22Rv1 (cell line): ENCODE results near the gene COIL.

Source experiments
- H3K27ac ChIP-seq: fragments of 450-650 bp; 2 replicates; pipeline ENCODE4 v1.5.1; 2017
- ZFX ChIP-seq: fragments of 450-650 bp; IDR thresholded peaks from 2 replicates; pipeline ENCODE4 v1.6.1; 2017; ENCODE audit warnings: antibody characterized with exemption, borderline replicate concordance
- TF ChIP-seq, protein P1 (sequence below): fragments of 450-650 bp; IDR thresholded peaks from 2 replicates; pipeline ENCODE4 v1.5.1; 2017; ENCODE audit warnings: mild to moderate bottlenecking

Gene COIL

GRCh38 chr17:56913867-56914580, 46.8 kb downstream of the COIL start, which contains the start of gene TRIM25:
Gene TRIM25, minus strand, starts transcription at chr17:56914049. Its CDS starts 61 bp downstream, at chr17:56913988.
- no peak for TF ChIP-seq ZFX
- TF ChIP-seq, protein P1, sequence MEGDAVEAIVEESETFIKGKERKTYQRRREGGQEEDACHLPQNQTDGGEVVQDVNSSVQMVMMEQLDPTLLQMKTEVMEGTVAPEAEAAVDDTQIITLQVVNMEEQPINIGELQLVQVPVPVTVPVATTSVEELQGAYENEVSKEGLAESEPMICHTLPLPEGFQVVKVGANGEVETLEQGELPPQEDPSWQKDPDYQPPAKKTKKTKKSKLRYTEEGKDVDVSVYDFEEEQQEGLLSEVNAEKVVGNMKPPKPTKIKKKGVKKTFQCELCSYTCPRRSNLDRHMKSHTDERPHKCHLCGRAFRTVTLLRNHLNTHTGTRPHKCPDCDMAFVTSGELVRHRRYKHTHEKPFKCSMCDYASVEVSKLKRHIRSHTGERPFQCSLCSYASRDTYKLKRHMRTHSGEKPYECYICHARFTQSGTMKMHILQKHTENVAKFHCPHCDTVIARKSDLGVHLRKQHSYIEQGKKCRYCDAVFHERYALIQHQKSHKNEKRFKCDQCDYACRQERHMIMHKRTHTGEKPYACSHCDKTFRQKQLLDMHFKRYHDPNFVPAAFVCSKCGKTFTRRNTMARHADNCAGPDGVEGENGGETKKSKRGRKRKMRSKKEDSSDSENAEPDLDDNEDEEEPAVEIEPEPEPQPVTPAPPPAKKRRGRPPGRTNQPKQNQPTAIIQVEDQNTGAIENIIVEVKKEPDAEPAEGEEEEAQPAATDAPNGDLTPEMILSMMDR, result no peak
- H3K27ac ChIP-seq, result peak within 1 kb of the TSS; percentile 59

- peak overlapping the region; percentile 59 for H3K27ac ChIP-seq
- TF ChIP-seq ZFX, result no peak
- TF ChIP-seq, protein P1, result no peak
Observed at GRCh38 chr17:56913353-56913866, 47.4 kb downstream of the COIL start.

GRCh38 chr17:56913000-56913311, 47.9 kb downstream of the COIL start:
- no peak overlapping the region for H3K27ac ChIP-seq

DNA sequence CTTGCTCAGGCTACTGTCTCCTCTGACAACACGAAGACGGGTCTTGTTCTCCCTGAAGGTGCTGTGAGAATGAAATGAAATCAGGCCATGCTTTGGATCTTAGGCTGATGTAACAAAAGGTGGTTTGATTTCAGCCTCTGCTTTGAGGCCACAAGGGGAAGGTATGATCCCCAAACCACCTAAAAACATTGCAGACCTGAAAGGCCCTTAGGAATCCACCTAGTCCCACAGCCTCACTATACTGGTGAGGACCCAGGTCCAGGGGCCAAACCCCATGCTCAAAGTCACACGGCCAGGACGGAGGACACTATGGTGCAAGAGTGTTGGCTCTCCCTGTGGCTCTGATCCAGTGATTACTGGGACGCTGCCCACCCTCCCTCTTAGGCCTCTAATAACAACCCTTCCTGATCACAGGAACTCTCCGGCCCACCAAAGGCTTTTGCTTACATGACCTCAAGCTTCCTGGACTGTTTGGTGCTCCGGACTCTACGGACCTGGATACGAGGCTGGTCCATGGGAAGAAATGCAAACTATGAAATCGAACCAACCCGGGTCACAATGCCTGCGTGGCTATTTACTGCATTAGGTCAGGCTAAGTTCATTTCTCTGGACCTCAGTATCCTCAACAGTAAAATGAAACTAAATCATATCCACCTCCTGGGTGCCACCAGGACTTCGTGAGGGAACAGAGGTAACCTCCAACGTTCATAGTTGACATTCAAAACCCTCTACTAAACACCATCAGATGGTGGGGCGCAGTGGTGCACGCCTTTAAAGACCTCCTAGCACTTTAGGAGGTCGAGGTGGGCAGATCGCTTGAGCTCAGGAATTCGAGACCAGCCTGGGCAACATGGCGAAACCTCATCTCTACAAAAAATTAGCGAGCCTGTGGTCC, 48.5 kb downstream of the COIL start:
- TF ChIP-seq, protein P1, result no peak
- no peak for TF ChIP-seq ZFX
- H3K27ac ChIP-seq, result no peak overlapping the region

More at GRCh38 chr17:56913000-56913311, 47.9 kb downstream of the COIL start:
- TF ChIP-seq, protein P1, result no peak
- TF ChIP-seq ZFX, result no peak

DNA sequence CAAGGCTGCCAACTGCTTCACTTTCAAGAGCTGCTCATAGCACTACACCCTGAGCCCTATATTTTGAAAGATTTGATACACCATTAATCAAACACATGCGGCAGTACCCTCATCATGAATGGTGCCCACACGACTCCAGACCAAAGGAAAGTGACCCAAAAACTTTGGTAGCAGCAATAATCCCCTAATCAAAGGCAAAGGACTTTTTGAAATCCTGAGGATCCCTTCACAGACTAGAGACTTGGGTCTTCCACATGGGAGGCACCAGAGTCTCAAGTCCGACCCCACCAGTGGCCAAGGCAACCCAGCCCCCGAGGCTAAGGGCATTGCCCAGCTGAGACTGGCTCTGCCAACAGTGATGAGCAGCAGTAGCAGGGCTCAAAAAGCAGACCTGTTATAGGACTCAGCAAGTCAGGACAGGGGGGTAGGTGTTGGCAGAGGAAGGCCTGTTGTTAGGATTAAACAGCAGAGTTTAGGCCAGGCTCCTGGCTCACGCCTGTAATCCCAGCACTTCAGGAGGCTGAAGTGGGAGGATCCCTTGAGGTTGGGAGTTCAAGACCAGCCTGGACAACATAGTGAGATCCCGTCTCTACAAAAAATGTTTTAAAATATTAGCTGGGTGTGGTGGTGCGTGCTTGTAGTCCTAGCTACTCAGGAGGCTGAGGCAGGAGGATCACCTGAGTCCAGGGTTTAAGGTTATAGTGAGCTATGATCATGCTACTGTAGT, 50.2 kb downstream of the COIL start:
- TF ChIP-seq, protein P1, result no peak
- no peak for TF ChIP-seq ZFX
- no peak overlapping the region for H3K27ac ChIP-seq

DNA sequence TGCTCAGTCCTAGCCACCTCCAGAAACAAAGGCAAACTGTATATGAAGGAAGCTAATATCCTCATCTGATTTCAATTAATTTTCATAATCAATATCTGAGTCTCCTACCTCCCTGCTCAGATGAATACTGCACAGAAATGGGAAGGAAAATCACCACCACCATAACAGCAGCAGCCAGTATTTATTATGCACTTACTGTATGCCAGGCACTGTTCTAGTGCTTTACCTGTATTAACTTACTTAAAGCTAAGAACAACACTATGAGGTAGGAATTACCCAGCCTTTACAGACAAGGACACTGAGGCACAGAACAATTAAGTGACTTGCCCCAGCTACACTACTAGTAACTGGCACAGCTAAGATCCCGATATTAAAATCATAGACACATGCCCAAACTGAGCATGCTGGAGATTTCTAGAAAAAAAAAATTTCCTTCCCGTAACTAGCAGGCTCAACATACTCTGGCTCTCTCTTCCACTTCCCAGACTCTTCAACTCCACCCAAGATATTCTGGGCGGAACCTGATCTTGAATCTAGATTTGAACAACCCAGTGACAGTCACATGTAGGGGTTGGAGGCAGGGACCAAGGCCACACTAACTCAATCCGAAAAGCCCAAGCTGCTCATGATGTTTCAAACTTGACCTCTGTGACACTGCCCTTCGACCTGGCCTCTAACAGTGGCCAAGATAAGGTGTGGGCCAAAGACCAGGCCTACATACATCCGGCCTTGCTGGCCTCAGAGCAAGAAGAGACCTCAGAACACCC, 50.9 kb downstream of the COIL start:
- no peak overlapping the region for H3K27ac ChIP-seq
- TF ChIP-seq, protein P1, result no peak
- no peak for TF ChIP-seq ZFX
